Breast epithelium (tissue), 3 donors: Measurements from ENCODE around the gene TRIM24.

ENCODE experiments used
- POLR2A ChIP-seq: fragments of 450-650 bp; IDR thresholded peaks from one replicate; pipeline ENCODE4 v1.6.1; 2016; ENCODE audit warnings: antibody characterized with exemption, mild to moderate bottlenecking, moderate library complexity
- TF ChIP-seq, protein P1 (sequence below), 3 donors: fragments of 450-650 bp; IDR thresholded peaks; one replicate each; pipeline ENCODE4 v1.5.1; 2016 to 2017; ENCODE audit warnings: antibody characterized with exemption in 3 of 3, mild to moderate bottlenecking in 3 of 3, moderate library complexity in 3 of 3

DNA sequence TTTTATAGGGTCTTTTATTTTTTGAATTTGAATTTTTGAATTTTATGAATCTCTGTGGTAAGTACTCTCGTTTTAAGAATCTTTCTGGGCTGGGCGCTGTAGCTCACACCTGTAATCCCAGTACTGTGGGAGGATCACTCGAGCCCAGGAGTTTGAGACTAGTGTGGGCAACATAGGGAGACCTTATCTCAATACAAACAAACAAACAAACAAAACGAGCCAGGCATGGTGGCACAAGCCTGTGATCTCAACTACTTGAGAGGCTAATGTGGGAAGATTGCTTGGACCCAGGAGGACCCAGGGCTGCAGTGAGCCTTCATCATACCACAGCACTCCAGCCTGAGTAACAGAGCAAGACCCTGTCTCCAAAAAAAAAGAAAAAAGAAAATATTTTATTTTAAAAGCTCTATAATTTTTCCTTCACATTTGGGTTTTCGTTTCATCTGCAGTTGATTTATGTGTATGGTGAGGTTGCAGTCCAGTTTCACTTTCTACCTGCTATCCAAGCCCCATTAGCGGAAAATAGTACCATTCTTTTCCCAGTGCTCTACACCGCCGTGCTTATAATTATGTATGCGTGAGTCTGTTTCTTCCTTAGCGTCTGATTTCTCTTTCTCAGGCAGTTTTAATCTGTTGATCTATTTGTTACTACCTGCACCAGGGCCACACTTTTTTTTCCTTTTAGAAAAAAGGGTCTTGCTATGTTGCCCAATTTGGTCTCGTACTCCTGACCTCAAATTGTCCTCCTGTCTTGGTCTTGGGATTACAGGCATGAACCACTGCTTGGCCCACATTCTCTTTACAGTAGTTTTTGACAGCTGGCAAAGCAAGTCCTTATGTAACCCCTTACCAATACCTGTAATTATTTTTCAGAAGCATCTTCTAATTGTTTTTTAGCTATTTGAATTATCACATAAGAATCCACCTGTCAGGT, 21.7 kb downstream of the TRIM24 start:
- TF ChIP-seq, protein P1, sequence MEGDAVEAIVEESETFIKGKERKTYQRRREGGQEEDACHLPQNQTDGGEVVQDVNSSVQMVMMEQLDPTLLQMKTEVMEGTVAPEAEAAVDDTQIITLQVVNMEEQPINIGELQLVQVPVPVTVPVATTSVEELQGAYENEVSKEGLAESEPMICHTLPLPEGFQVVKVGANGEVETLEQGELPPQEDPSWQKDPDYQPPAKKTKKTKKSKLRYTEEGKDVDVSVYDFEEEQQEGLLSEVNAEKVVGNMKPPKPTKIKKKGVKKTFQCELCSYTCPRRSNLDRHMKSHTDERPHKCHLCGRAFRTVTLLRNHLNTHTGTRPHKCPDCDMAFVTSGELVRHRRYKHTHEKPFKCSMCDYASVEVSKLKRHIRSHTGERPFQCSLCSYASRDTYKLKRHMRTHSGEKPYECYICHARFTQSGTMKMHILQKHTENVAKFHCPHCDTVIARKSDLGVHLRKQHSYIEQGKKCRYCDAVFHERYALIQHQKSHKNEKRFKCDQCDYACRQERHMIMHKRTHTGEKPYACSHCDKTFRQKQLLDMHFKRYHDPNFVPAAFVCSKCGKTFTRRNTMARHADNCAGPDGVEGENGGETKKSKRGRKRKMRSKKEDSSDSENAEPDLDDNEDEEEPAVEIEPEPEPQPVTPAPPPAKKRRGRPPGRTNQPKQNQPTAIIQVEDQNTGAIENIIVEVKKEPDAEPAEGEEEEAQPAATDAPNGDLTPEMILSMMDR (IDR thresholded peaks at IDR 0.05): no peak
- no peak for TF ChIP-seq POLR2A
